ENCODE results near the gene LHFPL6.

GRCh38 chr13:39296193-39296592 lies 306.8 kb downstream of the LHFPL6 start:
- TF ChIP-seq EZH2 (IDR thresholded peaks at IDR 0.05; ENCODE audit: insufficient read depth, poor library complexity, severe bottlenecking) (no peak), EZH2phosphoT487 (IDR thresholded peaks at IDR 0.05; ENCODE audit: insufficient read depth, low read depth) (no peak)

Measured in GM23248 (cell line).